KMS-11 (cell line): ENCODE data around the gene BCL2L12.

Experiments
- H2AFZ ChIP-seq: fragments of 200-600 bp; sonication (generic); 2 replicates; pipeline ENCODE4 v1.6.1; 2016; ENCODE audit warnings: antibody characterized with exemption, mixed run types, low read depth
- H3K27ac ChIP-seq: fragments of 200-600 bp; sonication (generic); 2 replicates; pipeline ENCODE4 v1.6.1; 2016; ENCODE audit warnings: mild to moderate bottlenecking, mixed run types
- H3K27me3 ChIP-seq: fragments of 200-600 bp; sonication (generic); 2 replicates; pipeline ENCODE4 v1.6.1; 2017; ENCODE audit warnings: mild to moderate bottlenecking, low read depth, mixed run types, moderate library complexity; ENCODE audit not compliant: insufficient read depth
- H3K36me3 ChIP-seq: fragments of 200-600 bp; sonication (generic); 2 replicates; pipeline ENCODE4 v1.6.1; 2017; ENCODE audit warnings: mild to moderate bottlenecking, mixed run types; ENCODE audit not compliant: insufficient read depth
- H3K4me1 ChIP-seq: fragments of 200-600 bp; sonication (generic); 2 replicates; pipeline ENCODE4 v1.6.1; 2016; ENCODE audit warnings: mild to moderate bottlenecking, low read depth, mixed run types; ENCODE audit not compliant: poor library complexity, severe bottlenecking
- H3K4me2 ChIP-seq: fragments of 200-600 bp; sonication (generic); 2 replicates; pipeline ENCODE4 v1.7.0; 2016; ENCODE audit warnings: mild to moderate bottlenecking, mixed run types
- H3K4me3 ChIP-seq: fragments of 200-600 bp; sonication (generic); IDR thresholded peaks from 2 replicates; pipeline ENCODE4 v1.6.1; 2017; ENCODE audit warnings: low read depth, low read length, mixed read lengths; ENCODE audit not compliant: insufficient read depth
- H3K79me2 ChIP-seq: fragments of 200-600 bp; sonication (generic); 2 replicates; pipeline ENCODE4 v1.6.1; 2016; ENCODE audit warnings: low read depth, mixed run types; ENCODE audit not compliant: insufficient read depth
- H3K9ac ChIP-seq: fragments of 200-600 bp; sonication (generic); 2 replicates; pipeline ENCODE4 v1.6.1; 2016; ENCODE audit warnings: mild to moderate bottlenecking, mixed run types
- H4K20me1 ChIP-seq: fragments of 200-600 bp; sonication (generic); 2 replicates; pipeline ENCODE4 v1.6.1; 2016; ENCODE audit warnings: mild to moderate bottlenecking, mixed run types; ENCODE audit not compliant: insufficient read depth
- TF ChIP-seq, protein P1 (sequence below): fragments of 200-600 bp; sonication (generic); conservative IDR thresholded peaks from 2 replicates; pipeline ENCODE4 v1.6.1; 2017; ENCODE audit warnings: low read depth, mild to moderate bottlenecking, antibody characterized with exemption, low read length, moderate library complexity, mixed read lengths

Gene BCL2L12

DNA sequence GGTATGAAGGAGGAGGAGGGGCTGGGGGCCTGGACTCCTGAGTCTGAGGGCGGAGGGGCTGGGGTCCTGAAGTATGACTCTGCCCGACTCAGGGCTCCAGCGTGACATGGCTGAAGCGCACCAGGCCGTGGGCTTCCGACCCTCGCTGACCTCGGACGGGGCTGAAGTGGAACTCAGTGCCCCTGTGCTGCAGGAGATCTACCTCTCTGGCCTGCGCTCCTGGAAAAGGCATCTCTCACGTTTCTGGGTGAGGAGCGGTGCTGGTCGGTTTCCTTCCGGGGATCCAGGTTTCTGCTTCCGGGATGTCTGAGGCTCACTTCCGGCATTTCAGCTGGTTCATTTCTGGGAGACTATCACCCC lies 26.4 kb downstream of the BCL2L12 start:
- Histone ChIP-seq H3K4me3 (no peak overlapping the region), H3K27ac (no peak overlapping the region), H3K4me2 (no peak overlapping the region), H3K9ac (no peak overlapping the region), H3K79me2 (no peaks in the 10 kb centered on the region), H2AFZ (no peak overlapping the region), H3K4me1 (no peaks in the 10 kb centered on the region), H3K36me3 (no peaks in the 10 kb centered on the region), H4K20me1 (no peaks in the 10 kb centered on the region), H3K27me3 (no peaks in the 10 kb centered on the region)
- TF ChIP-seq, protein P1, sequence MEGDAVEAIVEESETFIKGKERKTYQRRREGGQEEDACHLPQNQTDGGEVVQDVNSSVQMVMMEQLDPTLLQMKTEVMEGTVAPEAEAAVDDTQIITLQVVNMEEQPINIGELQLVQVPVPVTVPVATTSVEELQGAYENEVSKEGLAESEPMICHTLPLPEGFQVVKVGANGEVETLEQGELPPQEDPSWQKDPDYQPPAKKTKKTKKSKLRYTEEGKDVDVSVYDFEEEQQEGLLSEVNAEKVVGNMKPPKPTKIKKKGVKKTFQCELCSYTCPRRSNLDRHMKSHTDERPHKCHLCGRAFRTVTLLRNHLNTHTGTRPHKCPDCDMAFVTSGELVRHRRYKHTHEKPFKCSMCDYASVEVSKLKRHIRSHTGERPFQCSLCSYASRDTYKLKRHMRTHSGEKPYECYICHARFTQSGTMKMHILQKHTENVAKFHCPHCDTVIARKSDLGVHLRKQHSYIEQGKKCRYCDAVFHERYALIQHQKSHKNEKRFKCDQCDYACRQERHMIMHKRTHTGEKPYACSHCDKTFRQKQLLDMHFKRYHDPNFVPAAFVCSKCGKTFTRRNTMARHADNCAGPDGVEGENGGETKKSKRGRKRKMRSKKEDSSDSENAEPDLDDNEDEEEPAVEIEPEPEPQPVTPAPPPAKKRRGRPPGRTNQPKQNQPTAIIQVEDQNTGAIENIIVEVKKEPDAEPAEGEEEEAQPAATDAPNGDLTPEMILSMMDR, result no peak

- TF ChIP-seq, protein P1, result no peak
- Histone ChIP-seq H3K9ac (no peak overlapping the region), H3K36me3 (no peaks in the 10 kb centered on the region), H3K27me3 (peaks cover 2% of the 10 kb centered on the region; the same call in 1 of the 2 replicates), H3K4me3 (no peak overlapping the region), H3K4me1 (no peaks in the 10 kb centered on the region), H3K4me2 (no peak overlapping the region), H3K79me2 (no peaks in the 10 kb centered on the region), H3K27ac (no peak overlapping the region), H2AFZ (no peak overlapping the region), H4K20me1 (no peaks in the 10 kb centered on the region)
Measured at GRCh38 chr19:49696115-49696514, 30.4 kb downstream of the BCL2L12 start.

DNA sequence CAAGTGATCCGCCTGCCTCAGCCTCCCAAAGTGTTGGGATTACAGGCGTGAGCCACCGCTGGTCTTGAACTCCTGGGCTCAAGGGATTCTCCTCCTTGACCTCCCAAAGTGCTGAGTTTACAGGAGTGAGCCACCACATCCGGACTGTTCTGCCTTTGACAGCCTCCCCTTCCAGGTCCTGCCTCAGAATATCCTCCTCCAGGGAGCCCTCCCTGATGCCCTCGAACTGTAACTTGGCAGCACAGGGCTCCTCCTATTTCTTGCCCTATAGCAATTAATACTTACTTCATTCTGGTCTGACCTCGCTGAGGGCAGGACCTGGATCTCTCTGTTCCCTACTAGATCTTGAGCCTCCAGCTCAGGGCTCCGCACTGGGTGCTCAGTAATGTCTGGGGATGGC lies 31.1 kb downstream of the BCL2L12 start:
- H3K27me3 ChIP-seq, result peaks cover 4% of the 10 kb centered on the region; the same call in 1 of the 2 replicates
- TF ChIP-seq, protein P1, result no peak
- no peaks in the 10 kb centered on the region for H3K79me2 ChIP-seq
- no peak overlapping the region for H3K4me3 ChIP-seq
- no peaks in the 10 kb centered on the region for H4K20me1 ChIP-seq
- H3K27ac ChIP-seq, result no peak overlapping the region
- no peak overlapping the region for H3K9ac ChIP-seq
- H3K4me2 ChIP-seq, result no peak overlapping the region
- H3K36me3 ChIP-seq, result no peaks in the 10 kb centered on the region
- no peak overlapping the region for H2AFZ ChIP-seq
- no peaks in the 10 kb centered on the region for H3K4me1 ChIP-seq

- H3K27me3 ChIP-seq, result peaks cover 10% of the 10 kb centered on the region; the same call in 1 of the 2 replicates
- H3K36me3 ChIP-seq, result no peaks in the 10 kb centered on the region
- no peak overlapping the region for H3K27ac ChIP-seq
- no peak overlapping the region for H3K9ac ChIP-seq
- no peak overlapping the region for H2AFZ ChIP-seq
- no peaks in the 10 kb centered on the region for H3K4me1 ChIP-seq
- no peak overlapping the region for H3K4me2 ChIP-seq
- H3K79me2 ChIP-seq, result no peaks in the 10 kb centered on the region
- no peaks in the 10 kb centered on the region for H4K20me1 ChIP-seq
- H3K4me3 ChIP-seq, result no peak overlapping the region
- TF ChIP-seq, protein P1, result no peak
Measured at GRCh38 chr19:49699364-49699763, 33.6 kb downstream of the BCL2L12 start.
